Osteoblast (primary cell): ENCODE data around the gene KRT1. TPM values are rescaled to one million over a fixed set of nuclear protein-coding genes. Genes with fewer than 3 reads are reported as not detected.

Source experiments
- DNase-seq: peaks from one replicate; pipeline ENCODE4 v3.0.0; 2011; ENCODE audit warnings: low spot score, mixed read lengths; ENCODE audit not compliant: insufficient read length; ENCODE audit errors: missing footprints
- H2AFZ ChIP-seq: 2 replicates; pipeline ENCODE4 v1.6.0; 2011; ENCODE audit warnings: mild to moderate bottlenecking, low read length
- H3K27ac ChIP-seq: 2 replicates; pipeline ENCODE4 v1.5.1; 2011; ENCODE audit warnings: mild to moderate bottlenecking, low read depth, low read length, moderate library complexity
- H3K27me3 ChIP-seq: 2 replicates; pipeline ENCODE4 v1.6.0; 2012; ENCODE audit warnings: mild to moderate bottlenecking, control low read depth, inconsistent platforms, low read length, moderate library complexity; ENCODE audit not compliant: insufficient read depth
- H3K36me3 ChIP-seq: 2 replicates; pipeline ENCODE4 v1.5.1; 2011; ENCODE audit warnings: mild to moderate bottlenecking, low read length, control low read depth, moderate library complexity; ENCODE audit not compliant: insufficient read depth
- H3K4me1 ChIP-seq: 2 replicates; pipeline ENCODE4 v1.5.1; 2011; ENCODE audit warnings: mild to moderate bottlenecking, low read length, control low read depth, moderate library complexity; ENCODE audit not compliant: insufficient read depth
- H3K4me2 ChIP-seq: 2 replicates; pipeline ENCODE4 v1.6.0; 2011; ENCODE audit warnings: mild to moderate bottlenecking, low read length; ENCODE audit not compliant: insufficient read depth
- H3K4me3 ChIP-seq: fragments of 200-600 bp; sonication (generic); 3 replicates; pipeline ENCODE4 v1.5.1; 2012; ENCODE audit warnings: mild to moderate bottlenecking, low read length, inconsistent platforms; ENCODE audit not compliant: insufficient read depth
- H3K79me2 ChIP-seq: 2 replicates; pipeline ENCODE4 v1.6.0; 2012; ENCODE audit warnings: mild to moderate bottlenecking, low read length, control low read depth, inconsistent platforms; ENCODE audit not compliant: insufficient read depth
- H3K9me3 ChIP-seq: 2 replicates; pipeline ENCODE4 v1.5.1; 2011; ENCODE audit warnings: low read depth, low read length, control low read depth
- H4K20me1 ChIP-seq: 2 replicates; pipeline ENCODE4 v1.6.0; 2012; ENCODE audit warnings: mild to moderate bottlenecking, low read length, control low read depth; ENCODE audit not compliant: insufficient read depth
- total RNA-seq: library from RNA; depleted of rRNA; stranded (reverse); fragments of >200 nt; gene quantifications from 2 replicates; pipeline ENCODE4 v1.2.3, GENCODE V29; 2012
- TF ChIP-seq, protein P1 (sequence below): IDR thresholded peaks from 2 replicates; pipeline ENCODE4 v1.5.1; 2011; ENCODE audit warnings: mild to moderate bottlenecking, low read depth, low read length, moderate library complexity; ENCODE audit errors: extremely low read depth

Gene KRT1
- total RNA-seq, 1 donor = not detected

DNA sequence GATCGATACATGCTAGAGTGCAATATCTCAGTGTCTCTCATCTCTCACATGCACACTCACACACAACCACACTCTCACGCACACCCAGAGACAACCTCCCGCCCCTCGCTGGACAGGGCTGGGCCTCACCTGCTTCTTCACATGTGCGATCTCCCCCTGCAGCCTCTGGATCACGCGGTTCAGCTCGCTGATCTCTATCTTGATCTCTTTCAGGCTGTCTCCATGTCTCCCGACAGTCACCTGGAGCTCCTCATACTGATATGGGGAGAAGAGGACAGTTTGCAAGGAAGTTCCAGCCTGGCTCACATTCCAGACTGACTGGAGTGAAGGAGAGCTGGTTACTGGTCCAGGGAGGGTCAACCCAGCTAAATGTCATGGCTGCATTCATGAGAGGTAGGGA lies 32.6 kb downstream of the KRT1 start:
- peaks cover 32% of the 10 kb centered on the region for H3K27me3 ChIP-seq
- no peaks in the 10 kb centered on the region for H3K9me3 ChIP-seq
- H3K36me3 ChIP-seq = no peaks in the 10 kb centered on the region
- H4K20me1 ChIP-seq = no peaks in the 10 kb centered on the region
- TF ChIP-seq, protein P1, sequence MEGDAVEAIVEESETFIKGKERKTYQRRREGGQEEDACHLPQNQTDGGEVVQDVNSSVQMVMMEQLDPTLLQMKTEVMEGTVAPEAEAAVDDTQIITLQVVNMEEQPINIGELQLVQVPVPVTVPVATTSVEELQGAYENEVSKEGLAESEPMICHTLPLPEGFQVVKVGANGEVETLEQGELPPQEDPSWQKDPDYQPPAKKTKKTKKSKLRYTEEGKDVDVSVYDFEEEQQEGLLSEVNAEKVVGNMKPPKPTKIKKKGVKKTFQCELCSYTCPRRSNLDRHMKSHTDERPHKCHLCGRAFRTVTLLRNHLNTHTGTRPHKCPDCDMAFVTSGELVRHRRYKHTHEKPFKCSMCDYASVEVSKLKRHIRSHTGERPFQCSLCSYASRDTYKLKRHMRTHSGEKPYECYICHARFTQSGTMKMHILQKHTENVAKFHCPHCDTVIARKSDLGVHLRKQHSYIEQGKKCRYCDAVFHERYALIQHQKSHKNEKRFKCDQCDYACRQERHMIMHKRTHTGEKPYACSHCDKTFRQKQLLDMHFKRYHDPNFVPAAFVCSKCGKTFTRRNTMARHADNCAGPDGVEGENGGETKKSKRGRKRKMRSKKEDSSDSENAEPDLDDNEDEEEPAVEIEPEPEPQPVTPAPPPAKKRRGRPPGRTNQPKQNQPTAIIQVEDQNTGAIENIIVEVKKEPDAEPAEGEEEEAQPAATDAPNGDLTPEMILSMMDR = no peak
- no peak overlapping the region for H2AFZ ChIP-seq
- no peak overlapping the region for H3K4me3 ChIP-seq
- H3K27ac ChIP-seq = no peak overlapping the region
- no peaks in the 10 kb centered on the region for H3K79me2 ChIP-seq
- no peak overlapping the region for H3K4me2 ChIP-seq
- no peaks in the 10 kb centered on the region for H3K4me1 ChIP-seq
- no peak for DNase-seq

DNA sequence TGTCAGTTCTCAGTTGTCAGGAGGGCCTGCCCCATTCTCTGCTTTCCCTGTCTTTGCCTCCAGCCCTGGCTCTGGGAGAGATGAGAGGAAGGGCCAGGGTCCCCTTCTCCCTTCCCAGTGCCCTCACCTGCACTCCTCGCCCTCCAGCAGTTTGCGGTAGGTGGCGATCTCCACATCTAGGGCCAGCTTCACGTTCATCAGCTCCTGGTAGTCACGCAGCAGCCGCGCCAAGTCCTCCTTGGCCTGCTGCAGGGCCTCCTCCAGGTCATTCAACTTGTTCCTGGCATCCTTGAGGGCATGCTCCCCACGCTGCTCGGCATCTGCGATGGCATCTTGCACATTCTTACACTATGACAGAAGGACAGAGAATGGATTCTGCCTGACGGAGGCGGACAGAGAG lies 33.6 kb downstream of the KRT1 start:
- Histone ChIP-seq H4K20me1 (no peaks in the 10 kb centered on the region), H3K36me3 (no peaks in the 10 kb centered on the region), H3K4me1 (no peaks in the 10 kb centered on the region), H2AFZ (no peak overlapping the region), H3K79me2 (no peaks in the 10 kb centered on the region), H3K4me2 (no peak overlapping the region), H3K27ac (no peak overlapping the region), H3K27me3 (peaks cover 32% of the 10 kb centered on the region), H3K4me3 (no peak overlapping the region), H3K9me3 (no peaks in the 10 kb centered on the region)
- DNase-seq = no peak
- TF ChIP-seq, protein P1 = no peak

DNA sequence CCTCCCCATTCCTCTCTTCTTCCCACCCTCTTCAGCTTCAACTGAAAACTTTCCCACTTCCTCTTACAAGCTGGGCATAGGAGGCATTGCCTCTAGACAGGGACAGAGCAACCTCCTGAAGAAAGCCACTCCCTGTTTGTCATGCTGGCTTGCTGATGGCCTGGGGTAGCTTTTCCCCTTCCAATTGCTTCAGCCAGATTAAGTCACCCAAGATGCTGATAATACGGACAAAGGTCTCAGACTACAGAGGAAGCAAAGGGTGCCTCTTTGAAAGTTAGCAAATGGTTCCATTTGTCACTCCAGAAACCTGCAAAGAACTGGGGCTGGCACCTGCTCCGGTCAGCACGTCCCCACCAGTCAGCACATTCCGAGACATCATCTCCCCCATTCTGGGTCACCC lies 34.2 kb downstream of the KRT1 start:
- no peaks in the 10 kb centered on the region for H3K36me3 ChIP-seq
- peaks cover 38% of the 10 kb centered on the region for H3K27me3 ChIP-seq
- no peaks in the 10 kb centered on the region for H3K4me1 ChIP-seq
- TF ChIP-seq, protein P1 = no peak
- H3K79me2 ChIP-seq = no peaks in the 10 kb centered on the region
- no peaks in the 10 kb centered on the region for H3K9me3 ChIP-seq
- no peak overlapping the region for H3K4me3 ChIP-seq
- H3K27ac ChIP-seq = no peak overlapping the region
- no peaks in the 10 kb centered on the region for H4K20me1 ChIP-seq
- H3K4me2 ChIP-seq = no peak overlapping the region
- no peak overlapping the region for H2AFZ ChIP-seq
- DNase-seq = no peak

DNA sequence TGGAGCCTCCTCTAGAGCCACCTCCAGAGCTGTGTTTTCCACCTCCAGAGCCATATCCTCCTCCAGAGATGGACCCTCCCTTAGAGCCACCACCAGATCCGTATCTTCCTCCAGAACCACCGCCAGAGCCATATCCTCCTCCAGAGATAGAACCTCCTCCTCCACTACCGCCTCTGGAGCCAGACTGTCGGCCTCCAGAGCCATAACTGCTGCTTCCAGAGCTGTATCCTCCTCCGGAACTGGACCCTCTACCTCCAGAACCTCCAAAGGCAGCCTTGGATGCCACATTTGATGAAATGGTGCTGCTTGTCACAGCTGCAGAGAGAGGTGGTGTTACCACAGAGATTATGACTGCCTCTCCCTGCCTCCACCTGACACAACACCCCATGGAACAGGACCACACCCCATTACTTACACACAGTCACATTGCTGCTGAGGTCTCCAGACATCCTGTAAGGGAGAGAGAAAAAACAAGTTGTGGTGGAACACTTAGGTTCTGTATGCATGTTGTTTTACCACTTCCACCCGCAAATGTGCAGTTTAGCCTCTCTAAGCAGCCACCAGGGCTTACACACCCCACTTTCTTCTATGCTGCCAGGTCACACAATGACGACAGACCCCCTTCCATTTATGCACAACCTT lies 35.0 kb downstream of the KRT1 start:
- Histone ChIP-seq H3K4me1 (no peaks in the 10 kb centered on the region), H3K27me3 (peaks cover 41% of the 10 kb centered on the region), H3K9me3 (no peaks in the 10 kb centered on the region), H3K79me2 (no peaks in the 10 kb centered on the region), H4K20me1 (no peaks in the 10 kb centered on the region), H3K4me3 (no peak overlapping the region), H3K4me2 (no peak overlapping the region), H2AFZ (no peak overlapping the region), H3K27ac (no peak overlapping the region), H3K36me3 (no peaks in the 10 kb centered on the region)
- DNase-seq = no peak
- TF ChIP-seq, protein P1 = no peak
